Sigmoid colon (tissue), 3 donors: ENCODE results near the gene ITPR1.

ENCODE experiments used
- POLR2A ChIP-seq, 2 donors: fragments of 450-650 bp; IDR thresholded peaks; one replicate each; pipeline ENCODE4 v1.6.1; 2016; ENCODE audit warnings: antibody characterized with exemption in 2 of 2, mild to moderate bottlenecking in 2 of 2, moderate library complexity in 2 of 2
- TF ChIP-seq, protein P1 (sequence below), 4 experiments: fragments of 450-650 bp in 3 of 4; fragments of 200-600 bp in 1 of 4; IDR thresholded peaks; one replicate each; pipeline ENCODE4 v1.5.1; 2016 to 2019; ENCODE audit warnings: antibody characterized with exemption in 4 of 4, mild to moderate bottlenecking in 3 of 4, moderate library complexity in 2 of 4

DNA sequence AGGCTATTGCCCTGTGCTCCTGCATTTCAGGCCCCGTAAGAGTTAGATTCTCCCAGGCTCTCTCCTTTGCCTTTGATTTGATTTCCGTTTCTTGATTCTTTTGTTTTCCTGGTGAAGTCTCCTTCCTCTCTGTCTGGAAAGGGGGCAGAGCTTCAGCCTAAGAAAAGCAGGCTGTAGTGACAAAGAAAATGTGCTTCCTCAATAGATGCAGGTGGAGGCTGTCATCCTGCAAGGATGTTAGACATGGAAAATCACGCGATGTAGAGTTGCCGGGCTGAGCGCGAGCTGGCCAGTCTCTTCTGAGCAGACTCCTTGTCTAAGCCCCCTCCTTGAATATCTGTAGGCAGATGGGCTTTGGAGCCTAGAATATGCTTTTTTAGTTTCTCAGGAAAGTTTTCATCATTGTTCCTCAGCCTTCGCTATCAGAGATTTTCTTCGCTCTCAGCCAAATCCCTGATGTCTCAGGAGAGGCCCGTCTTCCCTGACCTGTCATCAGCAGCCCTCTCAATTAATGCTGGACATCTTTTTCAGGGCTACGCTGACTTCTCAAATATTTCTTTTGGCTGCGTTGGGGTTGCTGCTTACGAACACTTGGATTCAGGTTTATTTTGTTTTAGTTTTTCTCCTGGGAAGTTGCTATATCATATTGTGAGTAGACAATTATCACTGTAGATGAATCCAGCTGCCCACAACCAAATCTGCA is 163.6 kb downstream of the ITPR1 start:
- TF ChIP-seq, protein P1, sequence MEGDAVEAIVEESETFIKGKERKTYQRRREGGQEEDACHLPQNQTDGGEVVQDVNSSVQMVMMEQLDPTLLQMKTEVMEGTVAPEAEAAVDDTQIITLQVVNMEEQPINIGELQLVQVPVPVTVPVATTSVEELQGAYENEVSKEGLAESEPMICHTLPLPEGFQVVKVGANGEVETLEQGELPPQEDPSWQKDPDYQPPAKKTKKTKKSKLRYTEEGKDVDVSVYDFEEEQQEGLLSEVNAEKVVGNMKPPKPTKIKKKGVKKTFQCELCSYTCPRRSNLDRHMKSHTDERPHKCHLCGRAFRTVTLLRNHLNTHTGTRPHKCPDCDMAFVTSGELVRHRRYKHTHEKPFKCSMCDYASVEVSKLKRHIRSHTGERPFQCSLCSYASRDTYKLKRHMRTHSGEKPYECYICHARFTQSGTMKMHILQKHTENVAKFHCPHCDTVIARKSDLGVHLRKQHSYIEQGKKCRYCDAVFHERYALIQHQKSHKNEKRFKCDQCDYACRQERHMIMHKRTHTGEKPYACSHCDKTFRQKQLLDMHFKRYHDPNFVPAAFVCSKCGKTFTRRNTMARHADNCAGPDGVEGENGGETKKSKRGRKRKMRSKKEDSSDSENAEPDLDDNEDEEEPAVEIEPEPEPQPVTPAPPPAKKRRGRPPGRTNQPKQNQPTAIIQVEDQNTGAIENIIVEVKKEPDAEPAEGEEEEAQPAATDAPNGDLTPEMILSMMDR (IDR thresholded peaks at IDR 0.05), result no peak
- TF ChIP-seq POLR2A (IDR thresholded peaks at IDR 0.05), result no peak
